Activated naive CD4-positive, alpha-beta T cell treated with anti-CD3 and anti-CD28 coated beads, Interleukin-2, amount 50 U/mL, for 24 hours (primary cell): Measurements from ENCODE around the gene STARD3.

Source experiments
- H3K27ac Mint-ChIP-seq: one replicate; pipeline ENCODE4 v1.8.0; 2021; ENCODE audit warnings: mild to moderate bottlenecking, mixed read lengths
- H3K27me3 Mint-ChIP-seq: one replicate; pipeline ENCODE4 v1.8.0; 2021; ENCODE audit warnings: mixed read lengths
- H3K36me3 Mint-ChIP-seq: one replicate; pipeline ENCODE4 v1.8.0; 2021; ENCODE audit warnings: mixed read lengths
- H3K4me1 Mint-ChIP-seq: one replicate; pipeline ENCODE4 v1.8.0; 2021; ENCODE audit warnings: mixed read lengths
- H3K4me3 Mint-ChIP-seq: one replicate; pipeline ENCODE4 v1.8.0; 2021; ENCODE audit warnings: mild to moderate bottlenecking, mixed read lengths
- H3K9me3 Mint-ChIP-seq: one replicate; pipeline ENCODE4 v1.8.0; 2021; ENCODE audit warnings: mixed read lengths

The STARD3 gene

DNA sequence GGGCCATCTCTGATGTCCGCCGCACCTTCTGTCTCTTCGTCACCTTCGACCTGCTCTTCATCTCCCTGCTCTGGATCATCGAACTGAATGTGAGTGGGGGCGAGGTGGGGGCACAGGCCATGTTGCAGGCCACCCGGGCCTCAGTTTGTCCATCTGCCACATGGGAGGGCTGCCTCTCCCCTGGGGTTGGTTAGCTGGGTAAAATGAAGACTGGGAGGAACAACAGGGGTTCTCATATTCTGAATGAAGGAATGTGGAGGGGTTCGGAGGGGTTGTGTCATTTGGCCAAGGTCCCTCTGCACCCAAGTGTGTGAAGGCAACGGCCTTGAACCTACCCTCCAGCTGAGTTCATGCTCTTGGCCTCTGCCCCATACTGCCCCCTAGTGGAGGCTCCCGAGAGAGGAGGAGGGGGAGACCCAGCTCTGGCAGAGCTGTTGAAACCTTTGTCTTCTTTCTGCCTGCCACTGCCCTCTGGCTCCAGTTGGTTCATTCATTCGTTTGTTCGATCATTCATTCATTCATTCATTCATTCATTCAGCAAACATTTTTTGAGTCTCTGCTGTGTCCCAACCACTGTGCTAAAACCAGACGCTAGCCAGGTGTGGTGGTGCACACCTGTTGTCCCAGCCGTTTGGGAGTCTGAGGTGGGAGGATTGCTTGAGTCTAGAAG is 16.9 kb downstream of the STARD3 start:
- peak overlapping the region; percentile 51 for H3K27ac Mint-ChIP-seq
- H3K4me1 Mint-ChIP-seq: peaks cover 67% of the 10 kb centered on the region
- no peaks in the 10 kb centered on the region for H3K9me3 Mint-ChIP-seq
- H3K27me3 Mint-ChIP-seq: no peaks in the 10 kb centered on the region
- H3K36me3 Mint-ChIP-seq: no peaks in the 10 kb centered on the region
- no peak overlapping the region for H3K4me3 Mint-ChIP-seq

DNA sequence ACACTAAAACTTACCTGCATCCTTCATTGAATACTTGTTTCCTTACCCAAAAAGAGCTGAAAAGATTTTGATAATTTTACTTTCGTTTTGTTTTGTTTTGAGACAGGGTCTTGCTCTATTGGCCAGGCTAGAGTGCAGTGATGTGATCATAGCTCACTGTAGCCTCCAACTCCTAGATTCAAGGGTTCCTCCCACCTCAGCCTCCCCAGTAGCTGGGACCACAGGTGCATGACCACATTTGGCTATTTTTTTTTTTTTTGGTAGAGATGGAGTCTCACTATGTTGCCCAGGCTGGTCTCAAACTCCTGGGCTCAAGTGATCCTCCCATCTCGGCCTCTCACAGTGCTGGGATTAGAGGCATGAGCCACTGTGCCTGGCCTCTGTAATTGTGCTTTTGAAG is 18.2 kb downstream of the STARD3 start:
- H3K27ac Mint-ChIP-seq: no peak overlapping the region
- peaks cover 64% of the 10 kb centered on the region for H3K4me1 Mint-ChIP-seq
- no peaks in the 10 kb centered on the region for H3K9me3 Mint-ChIP-seq
- H3K4me3 Mint-ChIP-seq: no peak overlapping the region
- H3K27me3 Mint-ChIP-seq: no peaks in the 10 kb centered on the region
- H3K36me3 Mint-ChIP-seq: no peaks in the 10 kb centered on the region

DNA sequence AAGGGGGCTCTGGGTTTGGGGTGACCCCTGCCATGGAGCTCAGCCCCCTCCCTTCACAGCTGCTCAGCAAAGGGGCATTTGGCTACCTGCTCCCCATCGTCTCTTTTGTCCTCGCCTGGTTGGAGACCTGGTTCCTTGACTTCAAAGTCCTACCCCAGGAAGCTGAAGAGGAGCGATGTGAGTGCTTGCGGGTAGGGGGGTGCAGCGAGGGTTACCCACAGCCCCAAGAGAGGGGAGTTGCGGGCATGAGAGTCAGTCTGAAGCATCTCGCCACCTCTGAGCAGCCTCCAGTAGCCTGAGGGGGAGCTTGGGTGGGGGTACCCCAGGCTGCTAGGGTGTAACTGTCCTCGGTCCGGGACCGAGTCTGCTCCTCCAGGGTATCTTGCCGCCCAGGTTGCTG is 21.4 kb downstream of the STARD3 start:
- Mint-ChIP-seq H3K36me3 (peaks cover 7% of the 10 kb centered on the region), H3K4me3 (no peak overlapping the region), H3K4me1 (peaks cover 49% of the 10 kb centered on the region), H3K27me3 (no peaks in the 10 kb centered on the region), H3K9me3 (no peaks in the 10 kb centered on the region), H3K27ac (no peak overlapping the region)

DNA sequence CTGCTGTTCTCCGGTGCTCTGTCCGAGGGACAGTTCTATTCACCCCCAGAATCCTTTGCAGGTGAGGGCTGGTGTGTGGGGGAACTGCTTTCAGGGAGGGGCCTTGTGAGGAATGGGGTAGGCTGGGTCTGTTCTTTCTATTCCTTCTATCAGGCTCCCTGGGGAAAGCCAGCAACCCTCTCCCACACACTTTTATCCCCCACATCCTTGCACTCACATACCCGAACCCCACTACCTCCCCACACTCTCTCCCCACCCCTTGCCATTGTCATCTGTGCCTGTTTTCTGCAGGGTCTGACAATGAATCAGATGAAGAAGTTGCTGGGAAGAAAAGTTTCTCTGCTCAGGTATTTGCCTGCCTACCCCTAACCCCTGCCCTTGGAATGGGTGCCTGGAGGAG is 21.8 kb downstream of the STARD3 start:
- no peak overlapping the region for H3K27ac Mint-ChIP-seq
- H3K4me1 Mint-ChIP-seq: peaks cover 45% of the 10 kb centered on the region
- no peak overlapping the region for H3K4me3 Mint-ChIP-seq
- no peaks in the 10 kb centered on the region for H3K27me3 Mint-ChIP-seq
- H3K9me3 Mint-ChIP-seq: no peaks in the 10 kb centered on the region
- peaks cover 7% of the 10 kb centered on the region for H3K36me3 Mint-ChIP-seq

DNA sequence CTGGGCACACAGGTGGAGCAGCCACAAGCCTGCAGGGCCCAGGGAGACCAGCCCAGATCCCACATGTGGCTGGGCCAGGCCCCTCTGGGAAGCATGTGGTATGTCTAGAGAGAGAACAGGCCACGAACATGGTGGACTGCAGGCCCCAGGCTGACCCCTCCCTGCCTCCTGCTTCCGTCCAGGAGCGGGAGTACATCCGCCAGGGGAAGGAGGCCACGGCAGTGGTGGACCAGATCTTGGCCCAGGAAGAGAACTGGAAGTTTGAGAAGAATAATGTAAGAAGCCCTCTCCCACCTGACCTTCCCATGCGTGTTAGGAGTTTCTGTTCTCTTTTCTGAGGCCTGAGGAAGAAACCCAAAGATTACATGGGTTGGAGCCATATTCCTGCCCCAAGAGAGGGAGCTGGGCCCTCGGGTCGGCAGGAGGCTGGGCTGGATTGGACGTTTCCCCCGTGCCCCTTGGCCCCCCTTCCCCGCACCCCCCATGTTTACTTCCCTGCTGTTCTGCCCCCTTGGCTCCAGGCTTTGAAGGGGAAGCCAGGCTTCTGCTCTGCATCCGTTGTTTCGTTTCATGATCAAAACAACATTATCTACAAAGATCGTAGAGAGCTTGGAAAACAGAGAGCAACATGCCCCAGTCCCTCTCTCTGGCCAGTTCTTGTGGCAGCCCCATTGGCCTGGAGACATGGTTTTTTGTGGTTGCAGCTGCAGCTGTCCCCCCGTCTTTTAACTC is 22.5 kb downstream of the STARD3 start:
- peaks cover 41% of the 10 kb centered on the region for H3K4me1 Mint-ChIP-seq
- H3K9me3 Mint-ChIP-seq: no peaks in the 10 kb centered on the region
- peaks cover 7% of the 10 kb centered on the region for H3K36me3 Mint-ChIP-seq
- no peaks in the 10 kb centered on the region for H3K27me3 Mint-ChIP-seq
- H3K4me3 Mint-ChIP-seq: peak overlapping the region; percentile 52
- no peak overlapping the region for H3K27ac Mint-ChIP-seq

DNA sequence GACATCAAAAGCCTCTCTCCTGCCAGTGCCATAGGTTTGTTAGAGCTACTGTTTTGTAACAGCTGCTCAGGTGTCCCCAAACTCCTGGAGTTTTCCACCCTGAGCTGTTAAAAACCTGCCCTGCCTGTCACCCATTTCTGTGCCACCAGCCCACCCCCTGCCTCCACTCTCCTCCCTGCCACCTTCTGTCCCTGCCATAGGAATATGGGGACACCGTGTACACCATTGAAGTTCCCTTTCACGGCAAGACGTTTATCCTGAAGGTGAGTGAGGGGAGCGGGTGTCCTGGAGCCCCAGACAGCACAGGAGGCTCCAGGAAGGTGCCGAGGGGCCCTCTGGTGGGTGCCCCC is 23.0 kb downstream of the STARD3 start:
- Mint-ChIP-seq H3K27me3 (no peaks in the 10 kb centered on the region), H3K36me3 (peaks cover 7% of the 10 kb centered on the region), H3K9me3 (no peaks in the 10 kb centered on the region), H3K4me1 (peaks cover 35% of the 10 kb centered on the region), H3K27ac (no peak overlapping the region), H3K4me3 (peak overlapping the region; percentile 52)

DNA sequence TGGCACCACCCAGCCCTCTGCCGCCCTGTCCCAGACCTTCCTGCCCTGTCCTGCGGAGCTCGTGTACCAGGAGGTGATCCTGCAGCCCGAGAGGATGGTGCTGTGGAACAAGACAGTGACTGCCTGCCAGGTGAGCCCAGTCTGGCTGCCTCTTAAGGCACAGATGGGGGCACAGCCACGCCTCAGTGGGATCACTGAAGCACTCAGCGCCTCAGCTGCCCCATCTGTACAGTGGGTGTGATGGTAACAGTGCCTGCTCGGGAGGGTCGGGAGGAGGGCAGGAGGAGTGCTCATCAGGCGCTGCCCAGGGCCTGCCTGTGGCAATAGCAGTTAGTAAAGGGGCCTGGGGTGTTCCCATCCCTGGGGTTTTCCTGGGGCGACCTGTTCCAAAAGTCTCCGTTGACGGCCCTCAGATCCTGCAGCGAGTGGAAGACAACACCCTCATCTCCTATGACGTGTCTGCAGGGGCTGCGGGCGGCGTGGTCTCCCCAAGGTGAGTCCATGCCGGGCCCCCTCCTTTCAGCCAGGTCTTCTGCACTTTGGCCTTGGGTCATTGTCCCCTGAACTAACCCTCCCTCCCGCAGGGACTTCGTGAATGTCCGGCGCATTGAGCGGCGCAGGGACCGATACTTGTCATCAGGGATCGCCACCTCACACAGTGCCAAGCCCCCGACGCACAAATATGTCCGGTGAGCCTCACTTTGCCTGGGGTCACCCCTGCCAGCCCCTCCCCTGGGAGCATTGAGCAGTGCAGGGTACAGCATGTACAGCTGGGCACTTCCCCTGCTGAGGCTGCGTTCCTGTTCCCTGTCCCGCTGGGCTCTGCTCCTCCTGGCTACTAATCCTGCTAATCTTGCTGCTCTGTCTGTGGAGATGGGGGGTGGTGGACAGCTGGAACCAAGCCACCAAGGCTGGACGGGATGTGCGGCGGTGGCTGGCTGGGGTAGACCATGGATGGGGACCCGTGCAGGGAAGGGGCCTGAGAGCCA is 23.7 kb downstream of the STARD3 start:
- H3K27ac Mint-ChIP-seq: no peak overlapping the region
- H3K9me3 Mint-ChIP-seq: no peaks in the 10 kb centered on the region
- H3K36me3 Mint-ChIP-seq: peaks cover 7% of the 10 kb centered on the region
- peaks cover 28% of the 10 kb centered on the region for H3K4me1 Mint-ChIP-seq
- H3K4me3 Mint-ChIP-seq: no peak overlapping the region
- no peaks in the 10 kb centered on the region for H3K27me3 Mint-ChIP-seq

DNA sequence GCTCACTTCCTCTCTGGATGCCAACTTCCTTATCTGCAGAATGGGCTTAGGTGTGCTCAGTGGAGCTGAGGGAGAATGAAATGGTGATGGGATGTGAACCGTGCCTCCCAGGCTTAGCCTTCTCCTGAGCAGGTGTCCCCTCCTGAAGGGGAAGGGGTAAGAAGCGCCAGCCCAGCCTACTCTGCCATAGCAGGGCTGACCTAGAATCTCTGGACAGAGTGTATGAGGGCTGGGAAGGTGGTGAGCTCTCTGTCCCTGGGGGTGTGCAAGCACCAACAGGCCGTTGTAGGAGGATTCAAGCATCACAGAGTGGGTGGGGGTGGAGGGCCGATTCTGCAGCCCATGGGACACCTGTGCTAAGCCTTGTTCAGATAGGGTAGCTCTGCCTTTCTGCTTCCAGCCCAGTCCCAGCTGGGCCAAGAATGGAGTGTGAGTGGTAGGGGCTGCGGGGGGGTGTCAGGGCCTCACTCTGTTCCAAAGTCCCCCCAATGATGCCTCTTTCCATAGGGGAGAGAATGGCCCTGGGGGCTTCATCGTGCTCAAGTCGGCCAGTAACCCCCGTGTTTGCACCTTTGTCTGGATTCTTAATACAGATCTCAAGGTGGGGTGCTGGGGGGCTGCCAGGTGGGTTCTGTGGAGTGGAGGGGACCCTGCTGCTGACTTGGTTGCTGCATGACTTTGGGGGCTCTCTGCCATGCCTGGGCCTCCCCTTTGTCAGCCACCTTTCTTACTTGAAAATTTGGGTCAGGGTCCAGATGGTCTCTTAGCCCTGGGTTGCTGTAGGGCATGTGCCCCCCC is 25.0 kb downstream of the STARD3 start:
- Mint-ChIP-seq H3K27me3 (peaks cover 2% of the 10 kb centered on the region), H3K27ac (no peak overlapping the region), H3K9me3 (no peaks in the 10 kb centered on the region), H3K36me3 (peaks cover 7% of the 10 kb centered on the region), H3K4me1 (peaks cover 26% of the 10 kb centered on the region), H3K4me3 (no peak overlapping the region)

DNA sequence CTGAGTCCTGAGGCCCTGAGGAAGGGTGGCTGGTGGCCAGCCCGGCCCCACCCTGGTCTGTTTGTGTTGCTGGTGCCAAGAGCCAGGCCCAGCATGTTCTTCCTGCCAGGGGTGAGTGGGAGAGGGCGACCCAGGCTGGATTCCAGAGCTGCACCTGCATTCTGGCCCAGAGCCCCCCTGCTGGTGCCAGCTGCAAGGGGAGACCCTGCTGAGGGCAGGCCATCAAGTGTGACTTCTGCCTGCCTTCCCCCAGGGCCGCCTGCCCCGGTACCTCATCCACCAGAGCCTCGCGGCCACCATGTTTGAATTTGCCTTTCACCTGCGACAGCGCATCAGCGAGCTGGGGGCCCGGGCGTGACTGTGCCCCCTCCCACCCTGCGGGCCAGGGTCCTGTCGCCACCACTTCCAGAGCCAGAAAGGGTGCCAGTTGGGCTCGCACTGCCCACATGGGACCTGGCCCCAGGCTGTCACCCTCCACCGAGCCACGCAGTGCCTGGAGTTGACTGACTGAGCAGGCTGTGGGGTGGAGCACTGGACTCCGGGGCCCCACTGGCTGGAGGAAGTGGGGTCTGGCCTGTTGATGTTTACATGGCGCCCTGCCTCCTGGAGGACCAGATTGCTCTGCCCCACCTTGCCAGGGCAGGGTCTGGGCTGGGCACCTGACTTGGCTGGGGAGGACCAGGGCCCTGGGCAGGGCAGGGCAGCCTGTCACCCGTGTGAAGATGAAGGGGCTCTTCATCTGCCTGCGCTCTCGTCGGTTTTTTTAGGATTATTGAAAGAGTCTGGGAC is 25.8 kb downstream of the STARD3 start:
- Mint-ChIP-seq H3K4me3 (no peak overlapping the region), H3K9me3 (no peaks in the 10 kb centered on the region), H3K4me1 (peaks cover 24% of the 10 kb centered on the region), H3K36me3 (peaks cover 7% of the 10 kb centered on the region), H3K27ac (no peak overlapping the region), H3K27me3 (peaks cover 3% of the 10 kb centered on the region)

DNA sequence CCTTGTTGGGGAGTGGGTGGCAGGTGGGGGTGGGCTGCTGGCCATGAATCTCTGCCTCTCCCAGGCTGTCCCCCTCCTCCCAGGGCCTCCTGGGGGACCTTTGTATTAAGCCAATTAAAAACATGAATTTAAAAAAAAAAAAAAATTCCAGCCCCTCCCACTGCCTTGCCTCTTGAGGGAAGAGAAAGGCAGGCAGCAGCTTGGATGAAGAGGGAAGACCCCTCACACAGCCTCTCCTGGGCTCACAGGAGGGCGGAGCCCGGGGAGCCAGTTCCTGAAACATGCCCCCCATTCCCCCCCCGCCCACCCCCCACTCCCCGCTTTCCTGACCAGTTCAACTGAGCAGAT is 26.4 kb downstream of the STARD3 start:
- Mint-ChIP-seq H3K9me3 (no peaks in the 10 kb centered on the region), H3K4me3 (no peak overlapping the region), H3K4me1 (peaks cover 18% of the 10 kb centered on the region), H3K27ac (no peak overlapping the region), H3K27me3 (peaks cover 3% of the 10 kb centered on the region), H3K36me3 (peaks cover 7% of the 10 kb centered on the region)

DNA sequence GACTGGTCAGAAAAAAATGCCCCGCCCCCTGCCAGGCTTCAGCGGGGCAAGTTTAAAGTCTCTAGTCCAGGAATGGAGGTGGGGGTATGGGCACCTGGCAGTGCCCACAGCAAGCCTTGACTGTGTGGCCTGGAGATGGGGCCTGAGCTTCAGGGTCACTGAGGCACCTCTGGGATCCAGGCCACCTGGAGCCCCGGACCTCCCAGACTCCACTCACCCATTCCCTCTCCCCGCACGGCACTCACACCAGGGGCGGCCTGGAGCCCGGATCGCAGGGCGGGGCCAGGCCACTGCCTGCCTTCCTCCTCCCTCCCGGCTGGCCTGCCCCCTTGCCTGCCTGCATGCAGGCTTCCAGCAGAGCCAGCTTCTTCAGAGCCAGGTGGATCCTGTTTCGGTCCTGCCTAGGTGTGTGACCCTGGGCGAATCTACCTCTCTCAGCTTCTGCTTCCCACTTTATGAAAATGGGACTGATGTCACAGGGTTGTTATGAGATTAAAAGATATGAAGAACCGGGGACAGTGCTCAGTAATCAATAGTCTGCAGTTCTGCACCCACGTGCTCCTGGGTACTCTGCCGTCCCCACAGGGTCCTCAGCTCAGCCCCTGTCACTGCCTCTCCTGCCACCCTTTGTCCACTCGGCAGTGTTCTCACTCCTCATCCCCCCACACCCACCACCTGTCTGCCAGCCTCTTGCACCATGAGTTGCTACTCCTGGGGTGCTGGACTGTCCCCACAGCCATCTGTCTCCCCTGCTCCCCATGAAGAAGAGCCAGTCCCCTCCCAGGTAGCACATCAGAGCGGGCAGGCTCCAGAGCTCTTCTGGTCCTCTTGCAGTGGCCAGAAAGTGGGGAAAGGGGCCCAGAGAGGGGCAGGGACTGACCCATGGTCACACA is 27.0 kb downstream of the STARD3 start:
- Mint-ChIP-seq H3K4me3 (no peak overlapping the region), H3K27me3 (peaks cover 7% of the 10 kb centered on the region), H3K4me1 (peaks cover 18% of the 10 kb centered on the region), H3K36me3 (peaks cover 7% of the 10 kb centered on the region), H3K9me3 (no peaks in the 10 kb centered on the region), H3K27ac (peak overlapping the region; percentile 12)

DNA sequence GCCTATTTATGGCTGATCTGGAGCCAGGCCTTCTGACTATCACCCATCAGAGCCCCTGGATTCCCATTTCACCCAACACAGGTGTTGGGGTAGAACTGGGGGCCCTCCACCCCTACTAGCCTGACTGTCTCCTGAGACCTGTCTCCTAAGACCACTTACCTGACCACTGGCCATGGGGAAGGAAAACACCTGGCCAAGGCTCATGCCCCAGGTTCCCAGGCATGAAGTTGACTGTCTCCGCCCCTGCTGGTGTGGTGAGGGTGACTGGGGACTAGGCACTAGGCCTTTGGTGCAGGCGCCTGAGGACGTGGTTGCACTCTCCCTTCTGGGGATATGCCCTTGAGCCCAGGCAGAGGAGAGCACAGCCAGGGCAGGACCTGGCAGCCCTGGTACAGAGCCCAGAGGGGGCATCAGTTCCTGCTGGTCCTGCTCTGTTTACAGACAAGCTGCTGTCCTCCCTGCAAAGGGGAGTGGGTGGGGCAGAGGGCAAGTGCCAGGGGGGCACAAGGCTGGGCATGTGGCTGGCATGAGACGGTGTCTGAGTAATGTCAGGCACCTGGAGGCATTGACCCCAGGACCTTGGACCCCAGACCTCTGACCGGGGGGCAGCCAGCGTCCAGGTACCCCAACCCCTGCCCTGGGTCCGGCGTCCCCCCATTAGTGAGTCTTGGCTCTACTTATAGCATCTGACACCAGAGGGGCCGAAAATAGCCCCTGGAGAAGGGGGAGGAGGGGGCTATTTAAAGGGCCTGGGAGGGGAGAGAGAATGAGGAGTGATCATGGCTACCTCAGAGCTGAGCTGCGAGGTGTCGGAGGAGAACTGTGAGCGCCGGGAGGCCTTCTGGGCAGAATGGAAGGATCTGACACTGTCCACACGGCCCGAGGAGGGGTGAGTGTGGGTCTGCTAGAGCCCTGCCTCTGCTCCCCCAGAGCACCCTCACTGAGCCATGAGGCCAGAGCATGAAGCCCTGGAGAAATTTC is 27.9 kb downstream of the STARD3 start, which contains the start of gene TCAP:
TCAP (plus strand) TSS at position 769 of the 981 bp plus-strand sequence; CDS start at position 780, 11 bp downstream.
- Mint-ChIP-seq H3K27me3 (peaks cover 8% of the 10 kb centered on the region), H3K9me3 (no peaks in the 10 kb centered on the region), H3K36me3 (peaks cover 7% of the 10 kb centered on the region), H3K4me3 (no peak within 1 kb of the TSS), H3K27ac (peak within 1 kb of the TSS; percentile 62), H3K4me1 (peaks cover 13% of the 10 kb centered on the region)
